MM.1S (cell line): ENCODE results near the gene C1orf226.
A peak's percentile ranks its signal among the peaks of the same experiment; 100 is the strongest.

Source experiments
- DNase-seq: peaks from one replicate; pipeline ENCODE4 v3.0.0-alpha.2; 2015
- H2AFZ ChIP-seq: fragments of 300-600 bp; sonication (generic); 2 replicates; pipeline ENCODE4 v1.6.0; 2016; ENCODE audit warnings: antibody characterized with exemption, low read length
- H3F3A ChIP-seq: fragments of 300-600 bp; sonication (generic); 2 replicates; pipeline ENCODE4 v1.6.1; 2016; ENCODE audit warnings: mild to moderate bottlenecking, antibody characterized with exemption, low read length, moderate library complexity, mixed read lengths; ENCODE audit not compliant: insufficient read depth
- H3K27ac ChIP-seq: fragments of 300-600 bp; sonication (generic); 2 replicates; pipeline ENCODE4 v1.5.1; 2016; ENCODE audit warnings: mild to moderate bottlenecking, low read length
- H3K27me3 ChIP-seq: fragments of 300-600 bp; sonication (generic); replicated peaks from 2 replicates; pipeline ENCODE4 v1.6.0; 2016; ENCODE audit warnings: low read length; ENCODE audit not compliant: insufficient read depth
- H3K36me3 ChIP-seq: fragments of 300-600 bp; sonication (generic); replicated peaks from 2 replicates; pipeline ENCODE4 v1.6.1; 2016; ENCODE audit warnings: mild to moderate bottlenecking, low read length, mixed read lengths; ENCODE audit not compliant: insufficient read depth
- H3K4me1 ChIP-seq: fragments of 300-600 bp; sonication (generic); 2 replicates; pipeline ENCODE4 v1.6.1; 2016; ENCODE audit warnings: low read length, mixed read lengths
- H3K4me2 ChIP-seq: fragments of 300-600 bp; sonication (generic); 2 replicates; pipeline ENCODE4 v1.6.0; 2016; ENCODE audit warnings: low read depth, low read length
- H3K4me3 ChIP-seq: fragments of 300-600 bp; sonication (generic); 2 replicates; pipeline ENCODE4 v1.5.1; 2016; ENCODE audit warnings: low read length, mixed read lengths
- H3K79me2 ChIP-seq: fragments of 300-600 bp; sonication (generic); 2 replicates; pipeline ENCODE4 v1.6.1; 2016; ENCODE audit warnings: mixed run types, low read length, mixed read lengths
- H3K9ac ChIP-seq: fragments of 300-600 bp; sonication (generic); 2 replicates; pipeline ENCODE4 v1.6.1; 2016; ENCODE audit warnings: low read length, mixed read lengths
- H3K9me2 ChIP-seq: fragments of 300-600 bp; sonication (generic); replicated peaks from 2 replicates; pipeline ENCODE4 v1.6.1; 2016; ENCODE audit warnings: mild to moderate bottlenecking, low read length, mixed read lengths; ENCODE audit not compliant: insufficient read depth
- H3K9me3 ChIP-seq: fragments of 300-600 bp; sonication (generic); replicated peaks from 2 replicates; pipeline ENCODE4 v1.6.1; 2016; ENCODE audit warnings: mild to moderate bottlenecking, low read length, mixed read lengths; ENCODE audit not compliant: insufficient read depth
- H4K20me1 ChIP-seq: fragments of 300-600 bp; sonication (generic); 2 replicates; pipeline ENCODE4 v1.6.1; 2016; ENCODE audit warnings: mild to moderate bottlenecking, low read length, moderate library complexity, mixed read lengths; ENCODE audit not compliant: insufficient read depth
- EZH2 ChIP-seq: fragments of 300-600 bp; sonication (generic); optimal IDR thresholded peaks from 2 replicates; pipeline ENCODE3; 2017; ENCODE audit warnings: low read depth, mild to moderate bottlenecking, antibody characterized with exemption, low read length, mixed read lengths
- EZH2phosphoT487 ChIP-seq: fragments of 300-600 bp; sonication (generic); IDR thresholded peaks from 2 replicates; pipeline ENCODE4 v1.6.1; 2018; ENCODE audit warnings: antibody characterized with exemption, low read length
- TF ChIP-seq, protein P1 (sequence below): fragments of 300-600 bp; sonication (generic); IDR thresholded peaks from 2 replicates; pipeline ENCODE4 v1.5.1; 2016; ENCODE audit warnings: antibody characterized with exemption, low read length, mixed read lengths

Gene C1orf226

DNA sequence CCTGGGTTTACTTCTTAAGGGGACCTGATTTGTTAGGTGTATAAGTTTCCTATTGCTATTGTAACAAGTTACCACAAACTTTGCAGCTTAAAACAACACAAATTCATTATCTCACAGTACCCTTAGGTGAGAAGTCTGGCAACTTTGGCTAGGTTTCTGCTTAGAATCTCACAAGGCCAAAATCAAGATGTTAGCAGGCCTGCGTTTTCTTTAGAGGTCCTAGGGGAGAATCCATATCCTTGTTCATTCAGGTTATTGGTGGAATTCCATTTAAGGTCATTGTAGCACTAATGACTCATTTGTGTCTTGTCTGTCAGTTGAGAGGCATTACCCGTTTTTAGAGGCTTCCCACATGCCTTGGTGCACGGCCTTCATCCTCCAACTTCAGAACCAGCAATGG, 38.6 kb downstream of the C1orf226 start:
- no peaks in the 10 kb centered on the region for H3K79me2 ChIP-seq
- TF ChIP-seq EZH2 (no peak), EZH2phosphoT487 (no peak)
- TF ChIP-seq, protein P1, sequence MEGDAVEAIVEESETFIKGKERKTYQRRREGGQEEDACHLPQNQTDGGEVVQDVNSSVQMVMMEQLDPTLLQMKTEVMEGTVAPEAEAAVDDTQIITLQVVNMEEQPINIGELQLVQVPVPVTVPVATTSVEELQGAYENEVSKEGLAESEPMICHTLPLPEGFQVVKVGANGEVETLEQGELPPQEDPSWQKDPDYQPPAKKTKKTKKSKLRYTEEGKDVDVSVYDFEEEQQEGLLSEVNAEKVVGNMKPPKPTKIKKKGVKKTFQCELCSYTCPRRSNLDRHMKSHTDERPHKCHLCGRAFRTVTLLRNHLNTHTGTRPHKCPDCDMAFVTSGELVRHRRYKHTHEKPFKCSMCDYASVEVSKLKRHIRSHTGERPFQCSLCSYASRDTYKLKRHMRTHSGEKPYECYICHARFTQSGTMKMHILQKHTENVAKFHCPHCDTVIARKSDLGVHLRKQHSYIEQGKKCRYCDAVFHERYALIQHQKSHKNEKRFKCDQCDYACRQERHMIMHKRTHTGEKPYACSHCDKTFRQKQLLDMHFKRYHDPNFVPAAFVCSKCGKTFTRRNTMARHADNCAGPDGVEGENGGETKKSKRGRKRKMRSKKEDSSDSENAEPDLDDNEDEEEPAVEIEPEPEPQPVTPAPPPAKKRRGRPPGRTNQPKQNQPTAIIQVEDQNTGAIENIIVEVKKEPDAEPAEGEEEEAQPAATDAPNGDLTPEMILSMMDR, result no peak
- no peaks in the 10 kb centered on the region for H3K9me2 ChIP-seq
- no peak overlapping the region for H3K27ac ChIP-seq
- H3K4me1 ChIP-seq, result peaks cover 13% of the 10 kb centered on the region
- H4K20me1 ChIP-seq, result no peaks in the 10 kb centered on the region
- H3K9me3 ChIP-seq, result no peaks in the 10 kb centered on the region
- H3F3A ChIP-seq, result no peaks in the 10 kb centered on the region
- DNase-seq, result no peak
- H3K27me3 ChIP-seq, result no peaks in the 10 kb centered on the region
- no peaks in the 10 kb centered on the region for H3K36me3 ChIP-seq
- no peak overlapping the region for H3K4me3 ChIP-seq
- no peak overlapping the region for H3K9ac ChIP-seq
- no peak overlapping the region for H3K4me2 ChIP-seq
- no peak overlapping the region for H2AFZ ChIP-seq

- Histone ChIP-seq H3K9ac (no peak overlapping the region), H3K9me2 (no peaks in the 10 kb centered on the region), H3K27ac (no peak overlapping the region), H3K9me3 (no peaks in the 10 kb centered on the region), H3K4me2 (peak overlapping the region; percentile 42), H3K36me3 (no peaks in the 10 kb centered on the region), H3K79me2 (no peaks in the 10 kb centered on the region), H3K27me3 (no peaks in the 10 kb centered on the region), H2AFZ (peak overlapping the region; percentile 60), H4K20me1 (no peaks in the 10 kb centered on the region), H3F3A (no peaks in the 10 kb centered on the region), H3K4me1 (peaks cover 13% of the 10 kb centered on the region), H3K4me3 (0 out of 2 replicates have a peak overlapping the region, but pooled peaks have one; percentile 10)
- DNase-seq, result peak; percentile 35
- TF ChIP-seq EZH2phosphoT487, result no peak
Observed at GRCh38 chr1:162421258-162422164, 40.0 kb downstream of the C1orf226 start.

DNA sequence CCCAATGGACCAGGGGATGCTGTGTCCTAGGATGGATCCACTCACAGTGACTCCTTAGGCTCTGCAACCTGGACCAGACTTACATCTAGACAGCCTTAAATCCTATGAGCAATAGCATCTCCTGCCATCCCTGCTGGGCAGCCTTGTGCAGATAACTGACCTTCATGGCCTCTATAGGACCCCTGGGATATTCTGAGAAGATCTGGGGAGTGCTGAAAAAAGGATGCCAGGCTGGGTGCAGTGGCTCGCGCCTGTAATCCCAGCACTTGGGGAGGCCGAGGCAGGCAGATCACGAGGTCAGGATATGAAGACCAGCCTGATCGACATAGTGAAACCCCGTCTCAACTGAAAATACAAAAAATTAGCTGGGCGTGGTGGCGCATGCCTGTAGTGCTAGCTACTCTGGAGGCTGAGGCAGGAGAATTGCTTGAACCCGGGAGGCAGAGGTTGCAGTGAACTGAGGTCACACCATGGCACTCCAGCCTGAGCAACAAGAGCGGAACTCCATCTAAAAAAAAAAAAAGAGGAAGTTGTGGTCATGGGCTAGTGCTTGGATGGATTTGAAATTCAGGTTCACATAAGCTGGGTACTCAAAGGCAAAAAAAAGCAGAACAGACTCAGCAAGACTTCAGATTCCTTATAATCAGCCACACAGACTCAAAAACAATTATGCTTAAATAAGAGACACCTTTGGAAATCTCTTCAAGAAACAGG, 41.3 kb downstream of the C1orf226 start:
- H3K27ac ChIP-seq, result no peak overlapping the region
- no peak for DNase-seq
- H3K9me3 ChIP-seq, result no peaks in the 10 kb centered on the region
- H3K9me2 ChIP-seq, result no peaks in the 10 kb centered on the region
- no peaks in the 10 kb centered on the region for H3F3A ChIP-seq
- H4K20me1 ChIP-seq, result no peaks in the 10 kb centered on the region
- H3K9ac ChIP-seq, result no peak overlapping the region
- H2AFZ ChIP-seq, result no peak overlapping the region
- H3K4me2 ChIP-seq, result no peak overlapping the region
- no peaks in the 10 kb centered on the region for H3K27me3 ChIP-seq
- H3K79me2 ChIP-seq, result no peaks in the 10 kb centered on the region
- no peak overlapping the region for H3K4me3 ChIP-seq
- no peaks in the 10 kb centered on the region for H3K36me3 ChIP-seq
- TF ChIP-seq EZH2 (no peak), EZH2phosphoT487 (no peak)
- TF ChIP-seq, protein P1, result no peak
- peaks cover 13% of the 10 kb centered on the region for H3K4me1 ChIP-seq
